ENCODE results near the gene ELAC1.

The ELAC1 gene

DNA sequence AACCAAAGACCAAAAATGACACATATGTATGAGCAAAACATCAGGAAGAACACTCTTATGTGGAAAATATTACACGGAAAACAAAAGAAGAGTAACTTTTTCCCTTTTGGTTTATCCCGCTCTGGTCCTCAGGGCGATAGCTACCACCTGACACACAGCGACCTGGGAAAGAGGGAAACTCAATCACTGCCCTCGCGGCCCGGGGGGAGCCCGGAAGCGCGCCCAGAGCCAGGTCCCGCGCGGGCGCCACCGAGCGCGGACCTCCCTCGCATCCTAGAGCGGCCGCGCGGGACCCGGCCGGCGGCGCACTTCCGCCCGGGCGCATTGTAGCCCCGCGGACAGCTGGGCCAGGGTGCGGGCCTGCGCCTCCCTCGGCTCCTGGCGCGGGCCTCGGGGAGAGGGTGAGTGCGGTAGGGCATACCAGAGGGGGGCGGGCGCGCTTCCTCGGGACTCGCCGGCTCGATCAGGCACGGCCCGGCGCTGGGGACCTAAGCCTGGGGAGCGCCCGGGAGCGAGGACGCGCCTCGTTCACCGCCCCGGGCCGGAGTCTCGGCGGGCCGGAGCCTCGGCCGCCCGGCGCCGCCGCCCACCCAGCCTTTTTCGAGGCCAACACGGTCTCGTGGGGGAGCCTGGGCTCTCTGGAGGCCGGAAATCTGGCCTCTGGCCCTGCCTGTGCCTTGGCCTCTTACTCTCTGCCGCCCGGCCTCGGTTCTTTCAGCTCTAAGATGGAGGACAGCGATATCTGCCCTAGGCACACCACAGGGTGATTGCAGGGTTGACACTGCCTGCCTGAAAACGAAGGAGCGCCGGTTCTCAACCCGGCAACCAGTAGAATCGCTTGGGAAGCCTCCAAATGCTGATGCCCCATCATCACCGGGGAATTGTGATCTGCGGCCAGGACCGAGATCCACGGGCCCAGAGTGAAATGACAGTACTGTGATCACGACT lies at the start of gene ELAC1:
Gene ELAC1 (plus strand): TSS at position 327 of the 948 bp plus-strand sequence. CDS start 6,365 bp downstream, outside the sequence.
- TF ChIP-seq, protein P1, sequence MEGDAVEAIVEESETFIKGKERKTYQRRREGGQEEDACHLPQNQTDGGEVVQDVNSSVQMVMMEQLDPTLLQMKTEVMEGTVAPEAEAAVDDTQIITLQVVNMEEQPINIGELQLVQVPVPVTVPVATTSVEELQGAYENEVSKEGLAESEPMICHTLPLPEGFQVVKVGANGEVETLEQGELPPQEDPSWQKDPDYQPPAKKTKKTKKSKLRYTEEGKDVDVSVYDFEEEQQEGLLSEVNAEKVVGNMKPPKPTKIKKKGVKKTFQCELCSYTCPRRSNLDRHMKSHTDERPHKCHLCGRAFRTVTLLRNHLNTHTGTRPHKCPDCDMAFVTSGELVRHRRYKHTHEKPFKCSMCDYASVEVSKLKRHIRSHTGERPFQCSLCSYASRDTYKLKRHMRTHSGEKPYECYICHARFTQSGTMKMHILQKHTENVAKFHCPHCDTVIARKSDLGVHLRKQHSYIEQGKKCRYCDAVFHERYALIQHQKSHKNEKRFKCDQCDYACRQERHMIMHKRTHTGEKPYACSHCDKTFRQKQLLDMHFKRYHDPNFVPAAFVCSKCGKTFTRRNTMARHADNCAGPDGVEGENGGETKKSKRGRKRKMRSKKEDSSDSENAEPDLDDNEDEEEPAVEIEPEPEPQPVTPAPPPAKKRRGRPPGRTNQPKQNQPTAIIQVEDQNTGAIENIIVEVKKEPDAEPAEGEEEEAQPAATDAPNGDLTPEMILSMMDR (conservative IDR thresholded peaks at IDR 0.05; ENCODE audit: low read depth, low read length) = no peak
- DNase-seq (ENCODE audit: low read depth) = peak; percentile 39
- peak within 1 kb of the TSS; percentile 81 for H3K4me3 ChIP-seq (ENCODE audit: low read length)

DNA sequence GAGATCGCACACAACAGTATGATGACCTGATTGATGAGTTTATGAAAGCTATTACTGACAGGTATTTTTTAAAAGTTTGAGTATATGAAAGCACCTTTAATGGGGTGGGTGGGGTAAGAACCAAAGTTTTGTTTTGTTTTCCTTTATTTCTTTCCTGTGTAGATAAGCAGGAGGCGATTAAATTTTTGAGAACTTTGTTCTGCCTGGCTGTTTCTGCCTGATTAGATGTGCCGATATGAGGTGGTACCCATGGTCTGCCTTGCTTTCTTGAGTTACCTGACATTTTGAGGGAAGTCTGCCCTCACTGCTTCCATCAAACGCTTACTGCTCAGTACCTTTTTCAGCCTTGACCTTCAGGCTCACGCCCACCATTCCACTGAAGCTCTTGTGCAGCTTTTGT lies 49.7 kb upstream of the ELAC1 start:
- TF ChIP-seq, protein P1 (conservative IDR thresholded peaks at IDR 0.05; ENCODE audit: low read depth, low read length) = no peak
- DNase-seq (ENCODE audit: low read depth) = no peak

DNA sequence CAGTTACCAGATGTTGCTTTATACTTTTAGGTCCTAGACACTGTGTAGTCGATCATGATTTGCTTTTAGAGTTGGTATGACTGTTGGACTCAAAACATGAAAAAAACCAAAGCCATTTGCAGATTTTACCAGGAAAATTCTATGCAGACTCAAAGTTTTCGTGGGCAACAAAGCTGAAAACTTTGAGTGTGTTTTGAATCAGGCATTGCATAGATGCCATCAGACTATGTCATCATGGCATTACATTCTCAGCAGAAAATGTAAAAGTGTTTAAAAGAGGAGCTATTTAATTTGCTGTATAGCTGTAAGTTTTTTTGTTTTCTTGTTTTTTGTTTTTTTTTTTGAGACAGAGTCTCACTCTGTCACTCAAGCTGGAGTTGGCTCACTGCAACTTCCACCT lies 43.5 kb upstream of the ELAC1 start:
- no peak for DNase-seq (ENCODE audit: low read depth)
- TF ChIP-seq, protein P1 (conservative IDR thresholded peaks at IDR 0.05; ENCODE audit: low read depth, low read length) = no peak

More for the DNA sequence above, 49.7 kb upstream of the ELAC1 start:
- H3K4me3 ChIP-seq (ENCODE audit: low read length) = no peak overlapping the region

DNA sequence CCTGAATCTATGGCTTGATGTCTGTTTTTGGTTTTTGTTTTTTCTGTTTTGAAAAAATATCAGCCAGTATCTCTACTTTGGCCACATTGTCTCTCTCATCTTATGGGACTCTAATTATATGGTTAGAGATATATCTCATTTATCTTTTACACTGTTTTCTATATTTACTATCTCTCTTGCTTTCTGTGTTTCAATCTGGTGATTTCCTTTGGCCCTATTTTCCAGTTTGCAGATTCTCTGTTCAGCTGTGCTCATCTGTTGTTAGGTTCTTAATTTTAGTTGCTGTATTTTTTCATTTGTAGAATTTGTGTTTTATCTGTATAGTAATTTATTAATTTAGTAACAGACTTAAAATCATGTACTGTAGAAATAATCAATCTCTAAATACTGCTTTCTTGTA lies 41.3 kb upstream of the ELAC1 start:
- DNase-seq (ENCODE audit: low read depth) = no peak
- no peak overlapping the region for H3K4me3 ChIP-seq (ENCODE audit: low read length)
- TF ChIP-seq, protein P1 (conservative IDR thresholded peaks at IDR 0.05; ENCODE audit: low read depth, low read length) = no peak

More for the DNA sequence above, 43.5 kb upstream of the ELAC1 start:
- H3K4me3 ChIP-seq (ENCODE audit: low read length) = no peak overlapping the region

- DNase-seq (ENCODE audit: low read depth) = no peak
- TF ChIP-seq, protein P1 (conservative IDR thresholded peaks at IDR 0.05; ENCODE audit: low read depth, low read length) = no peak
- H3K4me3 ChIP-seq (ENCODE audit: low read length) = no peak overlapping the region
Observed at GRCh38 chr18:50928551-50928950, 39.3 kb upstream of the ELAC1 start.

DNA sequence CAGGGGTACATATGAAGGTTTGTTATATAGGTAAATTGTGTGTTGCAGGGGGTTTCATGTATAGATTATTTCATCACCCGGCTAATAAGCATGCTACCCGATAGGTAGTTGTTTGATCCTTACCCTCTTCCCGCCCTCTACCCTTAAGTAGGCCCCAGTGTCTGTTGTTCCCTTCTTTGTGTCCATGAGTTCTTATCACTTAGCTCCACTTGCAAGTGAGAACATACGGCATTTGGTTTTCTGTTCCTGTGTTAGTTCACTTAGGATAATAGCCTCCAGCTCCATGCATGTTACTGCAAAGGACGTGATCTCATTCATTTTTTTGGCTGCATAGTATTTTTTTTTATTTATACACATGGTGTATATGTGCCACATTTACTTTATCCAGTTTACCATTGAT lies 34.2 kb upstream of the ELAC1 start:
- TF ChIP-seq, protein P1 (conservative IDR thresholded peaks at IDR 0.05; ENCODE audit: low read depth, low read length) = no peak
- no peak overlapping the region for H3K4me3 ChIP-seq (ENCODE audit: low read length)
- DNase-seq (ENCODE audit: low read depth) = no peak
